ENCODE data around the gene PZP.
"Not testable (repeated sequence)": the region's sequence is repeated elsewhere in the genome, so short reads cannot be mapped to it uniquely, and the experiment has no call there.

PZP gene

DNA sequence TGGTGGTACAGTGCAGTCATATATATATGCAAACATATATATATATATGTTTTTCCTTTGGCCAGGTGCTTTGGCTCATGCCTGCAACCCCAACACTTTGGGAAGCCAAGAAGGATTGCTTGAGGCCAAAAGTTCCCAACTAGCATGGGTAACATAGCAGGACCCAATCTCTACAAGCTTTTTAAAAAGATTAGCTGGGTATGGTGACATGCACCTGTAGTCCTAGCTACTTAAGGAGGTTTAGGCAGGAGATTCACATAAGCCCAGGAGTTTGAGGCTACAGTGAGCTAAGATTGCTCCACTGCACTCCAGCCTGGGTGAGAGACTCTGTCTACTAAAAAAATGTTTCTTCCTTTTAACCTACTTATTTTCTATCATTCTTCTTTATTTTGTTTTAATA is 10.2 kb downstream of the PZP start:
- DNase-seq (ENCODE audit: low spot score) = no peak
- Histone ChIP-seq H3K27ac (no peak overlapping the region), H3K4me3 (no peak overlapping the region)
- TF ChIP-seq, protein P1, sequence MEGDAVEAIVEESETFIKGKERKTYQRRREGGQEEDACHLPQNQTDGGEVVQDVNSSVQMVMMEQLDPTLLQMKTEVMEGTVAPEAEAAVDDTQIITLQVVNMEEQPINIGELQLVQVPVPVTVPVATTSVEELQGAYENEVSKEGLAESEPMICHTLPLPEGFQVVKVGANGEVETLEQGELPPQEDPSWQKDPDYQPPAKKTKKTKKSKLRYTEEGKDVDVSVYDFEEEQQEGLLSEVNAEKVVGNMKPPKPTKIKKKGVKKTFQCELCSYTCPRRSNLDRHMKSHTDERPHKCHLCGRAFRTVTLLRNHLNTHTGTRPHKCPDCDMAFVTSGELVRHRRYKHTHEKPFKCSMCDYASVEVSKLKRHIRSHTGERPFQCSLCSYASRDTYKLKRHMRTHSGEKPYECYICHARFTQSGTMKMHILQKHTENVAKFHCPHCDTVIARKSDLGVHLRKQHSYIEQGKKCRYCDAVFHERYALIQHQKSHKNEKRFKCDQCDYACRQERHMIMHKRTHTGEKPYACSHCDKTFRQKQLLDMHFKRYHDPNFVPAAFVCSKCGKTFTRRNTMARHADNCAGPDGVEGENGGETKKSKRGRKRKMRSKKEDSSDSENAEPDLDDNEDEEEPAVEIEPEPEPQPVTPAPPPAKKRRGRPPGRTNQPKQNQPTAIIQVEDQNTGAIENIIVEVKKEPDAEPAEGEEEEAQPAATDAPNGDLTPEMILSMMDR (IDR thresholded peaks at IDR 0.05) = no peak

DNA sequence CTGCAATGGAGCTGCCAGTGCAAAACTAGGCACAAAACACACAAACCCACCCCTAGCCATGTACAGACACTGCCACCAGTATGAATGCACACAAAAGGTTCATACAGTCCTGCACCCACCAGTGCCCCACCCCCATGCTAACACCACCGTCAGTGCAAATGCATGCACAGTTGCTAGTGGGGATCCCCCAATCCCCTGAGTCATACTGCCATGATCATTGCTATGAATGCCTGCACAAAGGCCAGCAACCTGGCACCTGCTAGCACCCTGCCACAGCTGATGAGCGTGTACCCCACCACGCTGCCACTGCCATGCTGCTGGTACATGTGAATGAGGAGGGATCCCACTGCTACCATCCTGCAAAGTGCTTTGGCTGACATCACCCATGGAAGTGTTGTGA is 23.9 kb downstream of the PZP start:
- TF ChIP-seq, protein P1 (IDR thresholded peaks at IDR 0.05) = no peak
- H3K4me3 ChIP-seq = no peak overlapping the region
- DNase-seq (ENCODE audit: low spot score) = no peak
- no peak overlapping the region for H3K27ac ChIP-seq

DNA sequence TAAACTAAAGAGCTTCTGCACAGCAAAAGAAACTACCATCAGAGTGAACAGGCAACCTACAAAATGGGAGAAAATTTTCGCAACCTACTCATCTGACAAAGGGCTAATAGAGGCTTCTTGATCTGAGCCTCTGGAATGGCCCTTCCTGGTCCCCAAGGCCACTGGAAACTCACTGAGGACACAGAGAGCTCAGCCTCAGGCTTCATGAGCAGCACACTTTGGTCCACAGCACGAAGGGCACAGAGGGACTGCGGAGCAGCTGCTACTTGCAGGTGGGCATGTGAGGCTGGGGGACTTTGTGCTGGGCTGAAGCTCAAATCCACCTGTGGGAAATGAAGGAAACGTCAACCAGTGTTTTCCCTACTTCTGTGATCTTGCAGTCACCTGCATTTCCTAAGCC is 27.4 kb downstream of the PZP start:
- Histone ChIP-seq H3K4me3 (no peak overlapping the region), H3K27ac (no peak overlapping the region)
- DNase-seq (ENCODE audit: low spot score) = no peak
- TF ChIP-seq, protein P1 (IDR thresholded peaks at IDR 0.05) = no peak

DNA sequence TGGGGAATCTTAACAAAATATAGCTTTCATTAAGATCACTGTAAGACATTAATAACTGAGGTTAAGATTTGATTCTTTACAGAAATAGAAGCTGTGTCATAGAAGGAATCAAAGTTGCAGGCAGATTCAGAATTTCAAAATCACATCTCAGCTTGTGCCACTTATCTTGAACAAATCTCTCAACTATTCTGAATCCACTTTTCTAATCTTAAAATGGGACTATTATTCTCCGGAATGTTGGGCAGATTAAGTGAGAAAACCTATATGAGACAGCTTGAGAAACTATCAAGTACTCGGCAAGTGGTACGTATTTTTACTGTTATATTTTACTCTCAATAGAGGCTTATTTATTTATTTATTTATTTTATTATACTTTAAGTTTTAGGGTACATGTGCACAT is 28.4 kb downstream of the PZP start:
- no peak for DNase-seq (ENCODE audit: low spot score)
- TF ChIP-seq, protein P1 (IDR thresholded peaks at IDR 0.05) = no peak
- no peak overlapping the region for H3K4me3 ChIP-seq
- H3K27ac ChIP-seq = no peak overlapping the region

DNA sequence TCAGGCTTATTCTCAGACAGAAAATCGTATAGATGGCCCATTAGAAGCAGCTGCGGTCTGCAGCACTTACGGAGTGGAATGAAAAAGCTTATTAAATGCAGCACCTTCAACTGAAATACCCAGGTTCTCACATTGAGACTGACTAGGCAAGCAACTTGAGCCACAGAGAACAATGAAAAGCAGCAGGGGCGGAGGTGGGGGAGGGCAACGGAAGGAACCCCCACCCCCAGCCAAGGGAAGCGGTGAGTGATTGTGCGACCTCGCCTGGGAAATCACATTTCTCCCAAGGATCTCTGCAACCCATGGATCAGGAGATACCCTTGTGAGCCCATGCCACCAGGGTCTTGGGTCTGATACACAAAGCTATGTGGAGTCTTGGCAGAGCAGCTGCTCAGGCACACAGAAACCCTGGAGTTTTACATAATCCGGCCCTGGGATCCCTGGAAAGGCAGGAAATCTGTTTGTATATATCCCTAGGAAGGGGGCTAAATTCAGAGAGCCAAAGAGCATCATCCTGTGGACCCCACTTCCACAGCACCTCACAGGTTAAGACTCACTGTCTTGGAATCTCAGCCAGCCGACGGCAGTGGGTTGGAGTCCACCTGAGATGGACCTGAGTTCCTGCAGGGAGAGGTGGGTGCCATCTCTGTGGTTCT is 38.1 kb downstream of the PZP start:
- TF ChIP-seq, protein P1 (IDR thresholded peaks at IDR 0.05) = no peak

DNA sequence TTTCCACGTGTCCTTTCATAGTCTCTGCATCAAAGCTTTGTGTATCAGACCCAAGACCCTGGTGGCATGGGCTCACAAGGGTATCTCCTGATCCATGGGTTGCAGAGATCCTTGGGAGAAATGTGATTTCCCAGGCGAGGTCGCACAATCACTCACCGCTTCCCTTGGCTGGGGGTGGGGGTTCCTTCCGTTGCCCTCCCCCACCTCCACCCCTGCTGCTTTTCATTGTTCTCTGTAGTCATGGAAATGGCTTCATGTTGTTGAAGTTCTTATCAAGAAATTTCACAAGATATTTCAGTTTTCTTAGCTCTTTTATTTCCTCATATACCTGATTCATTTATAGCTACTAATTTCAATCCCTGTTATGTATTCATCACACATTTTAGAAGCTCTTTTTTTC is 40.9 kb downstream of the PZP start:
- not testable (repeated sequence) for H3K27ac ChIP-seq; DNase-seq (ENCODE audit: low spot score); H3K4me3 ChIP-seq

More for the DNA sequence above, 38.1 kb downstream of the PZP start:
- Histone ChIP-seq H3K27ac (no peak overlapping the region), H3K4me3 (no peak overlapping the region)
- DNase-seq (ENCODE audit: low spot score) = no peak

DNA sequence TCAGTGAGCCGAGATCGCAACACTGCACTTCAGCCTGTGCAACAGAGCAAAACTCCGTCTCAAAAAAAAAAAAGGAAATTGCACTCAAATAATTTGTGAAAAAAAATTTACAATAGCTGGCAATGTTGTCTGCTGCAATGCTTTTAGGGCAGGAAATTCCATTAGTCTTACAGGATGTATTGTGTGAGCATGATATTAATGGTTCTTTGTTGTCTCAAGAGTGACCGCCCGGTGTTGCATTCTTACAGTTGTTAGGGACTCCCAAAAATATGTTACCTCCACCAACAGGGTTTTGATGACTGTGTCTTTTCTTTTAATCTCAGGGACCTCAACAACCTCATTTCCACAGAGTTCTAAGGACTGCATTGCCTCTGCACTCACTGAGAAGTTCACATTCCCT is 44.8 kb downstream of the PZP start:
- H3K27ac ChIP-seq = no peak overlapping the region
- no peak for DNase-seq (ENCODE audit: low spot score)

More for the DNA sequence above, 44.8 kb downstream of the PZP start:
- no peak overlapping the region for H3K4me3 ChIP-seq
- TF ChIP-seq, protein P1 (IDR thresholded peaks at IDR 0.05) = no peak

All from coronary artery (tissue), 2 donors.